ENCODE data around the gene GUCA1A. TPM values are rescaled to one million over a fixed set of nuclear protein-coding genes. Genes with fewer than 3 reads are reported as not detected.

Gene GUCA1A
- total and polyA plus RNA-seq, 2 experiments from 2014 or later = 0.63 to 1.1 TPM

- no peak overlapping the region for H3K27ac ChIP-seq
- DNase-seq (ENCODE audit: low read depth in 1 of 2, low spot score in 1 of 2) = no peak
- no peaks in the 10 kb centered on the region for H3K27me3 ChIP-seq
- H3K36me3 ChIP-seq = peaks cover 10% of the 10 kb centered on the region
- no peak for TF ChIP-seq CTCF (IDR thresholded peaks at IDR 0.05; ENCODE audit: low read depth, low read length)
- no peaks in the 10 kb centered on the region for H3K4me1 ChIP-seq (ENCODE audit: low read depth)
- H3K4me3 ChIP-seq = no peak overlapping the region
- no peaks in the 10 kb centered on the region for H3K9me3 ChIP-seq (ENCODE audit: low read depth)
Observed at GRCh38 chr6:42227173-42227850, 54.1 kb downstream of the GUCA1A start.

GRCh38 chr6:42228305-42228704 lies 55.1 kb downstream of the GUCA1A start:
- H3K36me3 ChIP-seq = peaks cover 14% of the 10 kb centered on the region
- no peaks in the 10 kb centered on the region for H3K27me3 ChIP-seq
- H3K27ac ChIP-seq = no peak overlapping the region
- H3K4me1 ChIP-seq (ENCODE audit: low read depth) = no peaks in the 10 kb centered on the region
- no peak for TF ChIP-seq CTCF (IDR thresholded peaks at IDR 0.05; ENCODE audit: low read depth, low read length)
- H3K4me3 ChIP-seq = no peak overlapping the region
- H3K9me3 ChIP-seq (ENCODE audit: low read depth) = no peaks in the 10 kb centered on the region
- DNase-seq (ENCODE audit: low read depth in 1 of 2, low spot score in 1 of 2) = no peak

Other genes with a start within 250 kb of the GUCA1A start
- gene CCND3, start 231.6 kb upstream of the GUCA1A start, total RNA-seq = 20.0 and 21.1 TPM in 2 replicates
- 23.9 and 43.1 TPM in 2 replicates for gene CCND3, start 231.6 kb upstream of the GUCA1A start, polyA plus RNA-seq
- 26.7 and 31.6 TPM in 2 replicates for gene TAF8, start 122.8 kb upstream of the GUCA1A start, total RNA-seq
- 18.3 and 25.8 TPM in 2 replicates for gene TAF8, start 122.8 kb upstream of the GUCA1A start, polyA plus RNA-seq
- 1.7 and 2.7 TPM in 2 replicates for gene C6orf132, start 30.7 kb upstream of the GUCA1A start, total RNA-seq
- gene C6orf132, start 30.7 kb upstream of the GUCA1A start, polyA plus RNA-seq = 0.49 and 0.56 TPM in 2 replicates
- 0.81 and 1.3 TPM in 2 replicates for gene GUCA1B, start 21.6 kb downstream of the GUCA1A start, total RNA-seq
- 1.0 TPM in 1 of 2 replicates, not detected in the other for gene GUCA1B, start 21.6 kb downstream of the GUCA1A start, polyA plus RNA-seq
- gene MRPS10, start 44.5 kb downstream of the GUCA1A start, total RNA-seq = 15.8 and 20.6 TPM in 2 replicates
- 37.8 and 39.8 TPM in 2 replicates for gene MRPS10, start 44.5 kb downstream of the GUCA1A start, polyA plus RNA-seq

Measured in cardiac muscle cell (in vitro differentiated cells and primary cell).